WTC11 (cell line): ENCODE results near the gene RAB26. TPM values are rescaled to one million over a fixed set of nuclear protein-coding genes. Genes with fewer than 3 reads are reported as not detected.
A peak's percentile ranks its signal among the peaks of the same experiment; 100 is the strongest.

ENCODE experiments used
- ATAC-seq: fragments of 200-7000 bp; cut with Tn5 transposase; 2 replicates; pipeline ENCODE4 v1.10.0; 2021; ENCODE audit warnings: mild to moderate bottlenecking, moderate library complexity
- CTCF ChIA-PET: fragments of 300-600 bp; sonication (Branson Sonifier 250); formaldehyde crosslinking; loops from one replicate; lab custom pipeline; 2021; ENCODE audit warnings: antibody characterized with exemption; lab: Charles Lee
- POLR2A ChIA-PET: fragments of 350-600 bp; sonication (Branson Sonifier 250); formaldehyde crosslinking; loops from one replicate; lab custom pipeline; 2021; ENCODE audit warnings: antibody characterized with exemption; lab: Charles Lee
- DNase-seq: peaks from one replicate; pipeline ENCODE4 v3.0.0; 2021; ENCODE audit warnings: low spot score
- H3K27ac Mint-ChIP-seq: 2 replicates; pipeline ENCODE4 v1.8.0; 2021; ENCODE audit warnings: mixed read lengths
- H3K27me3 Mint-ChIP-seq: 2 replicates; pipeline ENCODE4 v1.8.0; 2021; ENCODE audit warnings: low read depth, mild to moderate bottlenecking, moderate library complexity, mixed read lengths
- H3K36me3 Mint-ChIP-seq: 2 replicates; pipeline ENCODE4 v1.8.0; 2021; ENCODE audit warnings: mixed read lengths
- H3K4me1 Mint-ChIP-seq: 2 replicates; pipeline ENCODE4 v1.8.0; 2022; ENCODE audit warnings: mixed read lengths
- H3K4me3 Mint-ChIP-seq: 2 replicates; pipeline ENCODE4 v1.8.0; 2021; ENCODE audit warnings: mild to moderate bottlenecking, moderate library complexity, mixed read lengths
- H3K9me3 Mint-ChIP-seq: 2 replicates; pipeline ENCODE4 v1.8.0; 2021; ENCODE audit warnings: mixed read lengths
- AFF4 ChIP-seq: sonication (generic); formaldehyde crosslinking; IDR thresholded peaks from 2 replicates; pipeline ENCODE4 v1.8.1; 2023; ENCODE audit warnings: mild to moderate bottlenecking, missing genetic modification reagents, borderline replicate concordance
- EMX1 ChIP-seq: fragments of 250-450 bp; sonication (Bioruptor Pico); IDR thresholded peaks from 2 replicates; pipeline ENCODE4 v1.8.0; 2021; ENCODE audit warnings: mild to moderate bottlenecking
- ESRRA ChIP-seq: sonication (generic); formaldehyde crosslinking; IDR thresholded peaks from 2 replicates; pipeline ENCODE4 v1.8.1; 2022; ENCODE audit warnings: mild to moderate bottlenecking, missing genetic modification reagents, borderline replicate concordance
- FOXP1 ChIP-seq: sonication (generic); formaldehyde crosslinking; IDR thresholded peaks from 2 replicates; pipeline ENCODE4 v1.8.0; 2022; ENCODE audit warnings: missing genetic modification reagents, mild to moderate bottlenecking, moderate library complexity, borderline replicate concordance
- GRHL2 ChIP-seq: fragments of 250-450 bp; sonication (Bioruptor Pico); IDR thresholded peaks from 2 replicates; pipeline ENCODE4 v1.8.0; 2022; ENCODE audit warnings: mild to moderate bottlenecking, moderate library complexity; ENCODE audit not compliant: insufficient replicate concordance, severe bottlenecking
- MXD4 ChIP-seq: fragments of 250-450 bp; sonication (Bioruptor Pico); IDR thresholded peaks from 2 replicates; pipeline ENCODE4 v1.8.0; 2021; ENCODE audit warnings: mild to moderate bottlenecking, moderate library complexity, borderline replicate concordance
- NFATC4 ChIP-seq: fragments of 250-450 bp; sonication (Bioruptor Pico); IDR thresholded peaks from 2 replicates; pipeline ENCODE4 v1.9.0; 2021; ENCODE audit warnings: mild to moderate bottlenecking
- NR1H2 ChIP-seq: sonication (generic); formaldehyde crosslinking; IDR thresholded peaks from 2 replicates; pipeline ENCODE4 v1.9.0; 2021; ENCODE audit warnings: mild to moderate bottlenecking, moderate library complexity, missing genetic modification reagents
- OVOL2 ChIP-seq: fragments of 250-450 bp; sonication (Bioruptor Pico); IDR thresholded peaks from 2 replicates; pipeline ENCODE4 v1.9.0; 2021; ENCODE audit warnings: mild to moderate bottlenecking, borderline replicate concordance
- PRDM15 ChIP-seq: sonication (generic); formaldehyde crosslinking; IDR thresholded peaks from 2 replicates; pipeline ENCODE4 v1.8.0; 2022; ENCODE audit warnings: missing genetic modification reagents
- RELA ChIP-seq: sonication (generic); formaldehyde crosslinking; IDR thresholded peaks from 2 replicates; pipeline ENCODE4 v1.8.1; 2022; ENCODE audit warnings: missing genetic modification reagents, mild to moderate bottlenecking, borderline replicate concordance
- SOX15 ChIP-seq: fragments of 250-450 bp; sonication (Bioruptor Pico); IDR thresholded peaks from 2 replicates; pipeline ENCODE4 v1.9.0; 2021; ENCODE audit warnings: mild to moderate bottlenecking
- TP53 ChIP-seq: sonication (generic); formaldehyde crosslinking; IDR thresholded peaks from 2 replicates; pipeline ENCODE4 v1.8.1; 2023; ENCODE audit warnings: mild to moderate bottlenecking, missing genetic modification reagents
- USF2 ChIP-seq: sonication (generic); formaldehyde crosslinking; IDR thresholded peaks from 2 replicates; pipeline ENCODE4 v1.8.1; 2023; ENCODE audit warnings: mild to moderate bottlenecking, missing genetic modification reagents, moderate library complexity
- ZBTB21 ChIP-seq: sonication (generic); formaldehyde crosslinking; IDR thresholded peaks from 2 replicates; pipeline ENCODE4 v1.8.1; 2023; ENCODE audit warnings: mild to moderate bottlenecking, missing genetic modification reagents, borderline replicate concordance
- ZNF317 ChIP-seq: sonication (generic); formaldehyde crosslinking; IDR thresholded peaks from 2 replicates; pipeline ENCODE4 v1.8.1; 2023; ENCODE audit warnings: low read depth, mild to moderate bottlenecking, moderate library complexity, missing genetic modification reagents, borderline replicate concordance
- ZNF512 ChIP-seq: sonication (generic); formaldehyde crosslinking; IDR thresholded peaks from 2 replicates; pipeline ENCODE4 v1.8.1; 2022; ENCODE audit warnings: missing genetic modification reagents, borderline replicate concordance
- total RNA-seq: library from RNA; stranded (reverse); gene quantifications from 3 replicates; pipeline ENCODE4 v1.2.3, GENCODE V29; 2021
- TF ChIP-seq, protein P1 (sequence below): sonication (generic); formaldehyde crosslinking; IDR thresholded peaks from 2 replicates; pipeline ENCODE4 v1.8.1; 2022; ENCODE audit warnings: low read depth, mild to moderate bottlenecking, moderate library complexity, missing genetic modification reagents, borderline replicate concordance
- TF ChIP-seq, protein P2 (sequence below): fragments of 250-450 bp; sonication (Bioruptor Pico); IDR thresholded peaks from 2 replicates; pipeline ENCODE4 v1.8.0; 2021; ENCODE audit warnings: mild to moderate bottlenecking
- TF ChIP-seq, protein P3 (sequence below): fragments of 250-450 bp; sonication (Bioruptor Pico); IDR thresholded peaks from 2 replicates; pipeline ENCODE4 v1.9.0; 2021; ENCODE audit warnings: mild to moderate bottlenecking

Gene RAB26
- total RNA-seq, 1 experiment from 2014 or later, result 7.3 TPM

GRCh38 chr16:2148714-2149629 lies 547 bp downstream of the RAB26 start:
- ChIA-PET POLR2A (no interaction called here), CTCF (interaction anchor here (0.6 to 5.7 kb wide), 2 partner anchors 8 to 949 kb away, joined by 3 to 43 read pairs; no protein-coding TSS in a partner anchor)
- Mint-ChIP-seq H3K36me3 (peaks cover 21% of the 10 kb centered on the region), H3K4me3 (peak overlapping the region; percentile 97), H3K27me3 (peaks cover 30% of the 10 kb centered on the region), H3K27ac (no peak overlapping the region), H3K4me1 (peaks cover 31% of the 10 kb centered on the region), H3K9me3 (no peaks in the 10 kb centered on the region)
- no peak; the same call in 1 of the 2 replicates for ATAC-seq
- DNase-seq, result no peak
- TF ChIP-seq ESRRA, result no peak
- no peak for TF ChIP-seq SOX15 (CRISPR knock-in tag)
- TF ChIP-seq ZNF317 (CRISPR knock-in tag), result no peak
- TF ChIP-seq FOXP1 (CRISPR knock-in tag), result no peak
- no peak for TF ChIP-seq USF2 (CRISPR knock-in tag)
- TF ChIP-seq MXD4, result no peak
- TF ChIP-seq OVOL2 (CRISPR knock-in tag), result no peak
- no peak for TF ChIP-seq TP53
- TF ChIP-seq NR1H2 (CRISPR knock-in tag), result no peak
- TF ChIP-seq, protein P1, sequence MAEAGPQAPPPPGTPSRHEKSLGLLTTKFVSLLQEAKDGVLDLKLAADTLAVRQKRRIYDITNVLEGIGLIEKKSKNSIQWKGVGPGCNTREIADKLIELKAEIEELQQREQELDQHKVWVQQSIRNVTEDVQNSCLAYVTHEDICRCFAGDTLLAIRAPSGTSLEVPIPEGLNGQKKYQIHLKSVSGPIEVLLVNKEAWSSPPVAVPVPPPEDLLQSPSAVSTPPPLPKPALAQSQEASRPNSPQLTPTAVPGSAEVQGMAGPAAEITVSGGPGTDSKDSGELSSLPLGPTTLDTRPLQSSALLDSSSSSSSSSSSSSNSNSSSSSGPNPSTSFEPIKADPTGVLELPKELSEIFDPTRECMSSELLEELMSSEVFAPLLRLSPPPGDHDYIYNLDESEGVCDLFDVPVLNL (CRISPR knock-in tag), result no peak
- no peak for TF ChIP-seq ZBTB21
- 0 out of 2 replicates have a peak, but pooled peaks have one; percentile 0 for TF ChIP-seq PRDM15
- no peak for TF ChIP-seq AFF4 (CRISPR knock-in tag)
- TF ChIP-seq, protein P2, sequence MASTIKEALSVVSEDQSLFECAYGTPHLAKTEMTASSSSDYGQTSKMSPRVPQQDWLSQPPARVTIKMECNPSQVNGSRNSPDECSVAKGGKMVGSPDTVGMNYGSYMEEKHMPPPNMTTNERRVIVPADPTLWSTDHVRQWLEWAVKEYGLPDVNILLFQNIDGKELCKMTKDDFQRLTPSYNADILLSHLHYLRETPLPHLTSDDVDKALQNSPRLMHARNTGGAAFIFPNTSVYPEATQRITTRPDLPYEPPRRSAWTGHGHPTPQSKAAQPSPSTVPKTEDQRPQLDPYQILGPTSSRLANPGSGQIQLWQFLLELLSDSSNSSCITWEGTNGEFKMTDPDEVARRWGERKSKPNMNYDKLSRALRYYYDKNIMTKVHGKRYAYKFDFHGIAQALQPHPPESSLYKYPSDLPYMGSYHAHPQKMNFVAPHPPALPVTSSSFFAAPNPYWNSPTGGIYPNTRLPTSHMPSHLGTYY (CRISPR knock-in tag), result no peak
- TF ChIP-seq EMX1 (CRISPR knock-in tag), result peak; percentile 79; the same call in 1 of the 2 replicates
- no peak for TF ChIP-seq ZNF512
- 0 out of 2 replicates have a peak, but pooled peaks have one; percentile 50 for TF ChIP-seq RELA (CRISPR knock-in tag)
- peak; percentile 23; the same call in 1 of the 2 replicates for TF ChIP-seq NFATC4
- TF ChIP-seq, protein P3, sequence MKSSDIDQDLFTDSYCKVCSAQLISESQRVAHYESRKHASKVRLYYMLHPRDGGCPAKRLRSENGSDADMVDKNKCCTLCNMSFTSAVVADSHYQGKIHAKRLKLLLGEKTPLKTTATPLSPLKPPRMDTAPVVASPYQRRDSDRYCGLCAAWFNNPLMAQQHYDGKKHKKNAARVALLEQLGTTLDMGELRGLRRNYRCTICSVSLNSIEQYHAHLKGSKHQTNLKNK (CRISPR knock-in tag), result no peak
- TF ChIP-seq GRHL2, result no peak
